HG02623 (cell line): Measurements from ENCODE around the gene OR4K13.

Source experiments
- ATAC-seq: cut with Tn5 transposase; IDR thresholded peaks from one replicate; pipeline ENCODE4 v1.9.1; 2021; ENCODE audit warnings: moderate library complexity; ENCODE audit not compliant: unreplicated experiment

The OR4K13 gene, protein sequence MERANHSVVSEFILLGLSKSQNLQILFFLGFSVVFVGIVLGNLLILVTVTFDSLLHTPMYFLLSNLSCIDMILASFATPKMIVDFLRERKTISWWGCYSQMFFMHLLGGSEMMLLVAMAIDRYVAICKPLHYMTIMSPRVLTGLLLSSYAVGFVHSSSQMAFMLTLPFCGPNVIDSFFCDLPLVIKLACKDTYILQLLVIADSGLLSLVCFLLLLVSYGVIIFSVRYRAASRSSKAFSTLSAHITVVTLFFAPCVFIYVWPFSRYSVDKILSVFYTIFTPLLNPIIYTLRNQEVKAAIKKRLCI

DNA sequence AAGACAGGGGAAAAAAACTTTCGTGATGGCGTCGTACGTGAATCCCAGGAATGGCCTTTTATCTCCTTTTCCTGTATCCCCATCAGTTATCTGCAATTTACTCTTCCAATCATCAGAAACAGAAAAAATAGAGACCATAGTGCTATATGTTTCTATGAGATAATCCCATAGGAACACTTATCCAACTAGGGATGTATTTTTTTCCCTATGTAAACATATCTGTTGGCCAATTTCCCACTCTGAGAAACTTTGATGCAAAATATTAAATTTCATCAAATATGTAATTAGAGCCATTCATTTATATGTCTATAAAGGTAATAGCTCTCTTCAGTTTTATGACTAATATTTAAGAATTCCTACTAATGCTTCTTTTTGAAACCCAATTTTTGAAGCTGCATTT, at the start of gene OR4K13:
OR4K13 (minus strand) TSS at position 101 of the 400 bp plus-strand sequence. CDS start 1,280 bp downstream, outside the sequence.
- ATAC-seq: no peak

DNA sequence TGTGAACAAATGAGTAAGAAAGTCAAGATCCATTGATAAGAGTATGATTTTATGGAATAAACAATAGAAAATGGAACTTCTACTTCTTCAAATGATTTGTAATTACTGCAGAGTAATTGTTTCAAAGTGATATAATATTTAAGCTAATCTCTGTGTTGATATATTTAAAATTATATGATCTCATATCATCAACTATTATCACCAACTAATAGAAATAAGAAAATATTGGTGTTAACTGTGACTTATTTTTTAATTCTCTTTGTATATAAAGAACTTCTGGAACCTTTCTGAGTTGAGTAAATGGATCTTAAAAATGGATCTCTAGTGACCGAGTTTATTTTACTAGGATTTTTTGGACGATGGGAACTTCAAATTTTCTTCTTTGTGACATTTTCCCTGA, 23.9 kb upstream of the OR4K13 start, which contains the start of gene OR4L1:
OR4L1 (plus strand) TSS at position 301 of the 400 bp plus-strand sequence; CDS start at position 301, 0 bp downstream.
- ATAC-seq: no peak

DNA sequence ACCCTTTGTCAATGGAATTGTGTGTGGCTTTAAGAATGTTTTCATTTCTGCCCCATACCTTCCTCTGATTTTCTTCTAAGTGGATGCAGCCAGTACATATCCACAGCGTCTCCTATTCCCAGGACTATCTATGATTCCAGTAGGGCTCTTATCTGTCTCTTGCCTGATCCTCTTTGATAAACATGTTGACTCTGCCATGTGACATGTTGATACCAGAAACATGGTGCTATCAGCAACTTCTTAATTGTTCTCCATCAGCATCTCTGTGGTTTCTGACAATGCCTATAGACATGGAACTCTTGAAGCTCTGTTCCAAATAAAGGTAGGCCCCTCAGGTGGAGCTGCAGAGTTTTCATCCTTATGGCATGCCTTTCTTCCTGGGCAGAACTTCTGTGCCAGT, 12.4 kb upstream of the OR4K13 start:
- no peak for ATAC-seq

DNA sequence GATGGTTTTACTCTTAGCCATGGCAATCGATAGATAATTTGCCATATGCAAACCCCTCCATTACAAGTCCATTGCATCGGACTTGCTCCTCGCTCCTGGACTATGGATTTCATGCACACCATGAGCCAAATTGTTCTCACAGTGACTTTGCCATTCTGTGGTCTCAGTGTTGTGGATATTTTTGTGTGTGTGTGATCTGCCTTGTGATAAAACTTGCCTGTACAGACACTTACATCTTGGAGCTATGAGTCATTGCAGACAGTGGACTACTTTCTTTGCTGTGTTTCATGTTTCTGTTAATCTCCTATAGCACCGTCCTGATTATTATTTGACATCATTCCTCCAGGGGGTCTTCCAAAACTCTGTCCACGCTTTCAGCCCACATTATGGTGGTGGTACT, 8.4 kb upstream of the OR4K13 start:
- no peak for ATAC-seq

DNA sequence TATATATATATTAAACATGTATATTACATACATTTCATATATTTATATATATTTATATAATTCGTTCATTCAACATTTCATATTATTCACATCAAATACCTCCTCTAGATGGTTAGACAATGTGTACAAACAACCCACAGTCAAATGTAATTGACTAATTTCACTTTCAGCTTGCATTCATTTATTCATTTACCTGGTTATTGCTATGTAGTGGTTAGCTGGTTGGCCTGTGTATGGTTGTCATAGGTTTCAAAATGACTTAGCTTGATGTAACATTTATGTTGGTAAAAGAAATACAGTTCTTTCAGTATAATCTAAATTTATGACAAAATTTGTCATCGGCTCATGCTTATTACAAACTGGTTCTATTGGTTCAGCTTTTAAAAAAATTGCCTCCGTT, 389 bp downstream of the OR4K13 start:
- no peak for ATAC-seq

DNA sequence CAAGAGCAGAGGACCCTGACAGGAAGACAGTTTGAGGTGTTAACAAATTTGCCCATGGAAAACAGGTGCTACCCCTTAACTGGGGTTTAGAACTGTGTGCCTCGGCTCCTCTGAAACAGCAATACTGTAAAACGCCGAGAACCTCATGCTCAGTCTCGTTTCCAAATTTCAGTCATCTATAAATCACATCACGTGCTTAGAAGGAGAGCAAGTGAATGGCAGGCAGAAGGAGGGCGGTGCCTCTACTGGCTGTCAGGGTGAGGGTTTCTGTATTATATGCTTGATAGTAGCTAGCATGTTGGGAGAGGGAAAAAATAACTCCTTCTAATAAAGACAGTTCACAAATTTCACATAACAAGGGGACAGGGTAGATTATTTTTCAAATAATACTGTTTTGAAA, 4.8 kb downstream of the OR4K13 start:
- ATAC-seq: no peak

DNA sequence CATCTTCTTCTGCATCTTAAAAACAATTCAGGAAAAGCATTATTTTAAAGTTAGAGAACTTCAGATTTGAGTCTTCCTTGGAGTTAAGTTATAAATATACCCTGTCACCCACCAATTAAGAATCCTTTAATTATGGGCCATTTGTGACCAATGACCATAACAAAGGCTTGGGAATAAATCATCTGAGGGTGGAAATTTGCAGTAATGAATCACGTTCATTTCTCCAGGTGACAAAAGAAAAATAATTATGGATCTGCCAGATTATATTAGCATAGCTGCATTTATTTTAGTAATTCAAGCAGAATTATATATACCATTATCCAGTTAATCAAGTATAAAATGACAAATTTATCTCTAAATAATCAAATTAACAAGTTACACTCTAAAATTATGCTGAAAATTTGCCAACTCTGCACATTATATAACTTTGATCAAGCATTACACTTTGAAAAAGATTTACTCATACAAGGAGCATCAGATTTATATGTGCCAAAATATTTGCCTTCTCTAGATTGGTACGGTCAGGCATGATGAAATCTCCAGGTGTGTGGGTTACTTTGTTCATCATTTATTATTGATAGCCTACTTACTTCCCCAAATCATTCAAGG, 16.5 kb downstream of the OR4K13 start, which contains the start of gene OR4K14:
OR4K14 (minus strand) TSS at position 51 of the 609 bp plus-strand sequence. CDS start 4,114 bp downstream, outside the sequence.
- no peak for ATAC-seq

DNA sequence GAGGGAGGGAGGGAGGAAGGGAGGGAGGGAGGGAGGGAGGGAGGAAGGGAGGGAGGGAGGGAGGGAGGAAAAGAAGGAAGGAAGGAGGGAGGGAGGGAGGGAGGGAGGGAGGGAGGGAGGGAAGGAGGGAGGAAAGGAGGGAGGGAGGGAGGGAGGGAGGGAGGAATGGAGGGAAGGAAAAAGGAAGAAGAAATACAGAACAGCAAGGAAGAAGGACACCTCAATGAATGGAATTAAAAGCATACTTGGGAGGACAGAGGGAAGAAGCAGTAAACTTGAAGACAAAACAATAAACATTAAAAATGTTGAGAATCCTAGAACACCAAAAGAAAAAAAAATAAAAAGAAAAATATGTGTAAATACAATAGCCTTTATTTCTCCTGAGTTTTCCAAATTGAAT, 27.7 kb downstream of the OR4K13 start:
- no peak for ATAC-seq

DNA sequence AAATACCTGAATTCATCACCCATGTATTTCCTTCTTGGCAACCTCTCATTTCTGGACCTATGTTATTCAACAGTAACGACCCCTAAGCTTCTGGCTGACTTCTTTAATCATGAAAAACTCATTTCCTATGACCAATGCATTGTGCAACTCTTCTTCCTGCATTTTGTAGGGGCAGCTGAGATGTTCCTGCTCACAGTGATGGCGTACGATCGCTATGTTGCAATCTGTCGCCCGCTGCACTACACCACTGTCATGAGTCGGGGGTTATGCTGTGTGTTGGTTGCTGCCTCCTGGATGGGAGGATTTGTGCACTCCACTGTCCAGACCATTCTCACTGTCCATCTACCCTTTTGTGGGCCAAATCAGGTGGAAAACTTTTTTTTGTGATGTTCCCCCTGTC, 33.5 kb downstream of the OR4K13 start:
- ATAC-seq: no peak

DNA sequence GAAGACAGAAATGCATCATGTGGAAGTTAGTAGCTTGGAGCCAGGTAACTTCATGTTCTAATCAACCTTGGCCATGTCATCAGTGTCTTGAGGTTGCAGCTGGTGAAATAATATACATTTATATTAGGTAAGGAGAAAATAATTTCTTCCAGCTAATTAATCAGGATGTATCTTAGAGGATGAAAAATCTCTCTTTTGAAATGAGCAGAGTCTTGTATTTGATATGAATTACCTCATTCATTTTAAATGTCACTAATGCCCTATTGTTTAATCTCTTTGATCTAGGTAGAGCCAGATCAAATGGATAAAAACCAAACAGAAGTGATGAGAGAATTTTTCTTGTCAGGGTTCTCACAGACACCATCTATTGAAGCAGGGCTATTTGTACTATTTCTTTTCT, 34.0 kb downstream of the OR4K13 start, which contains the start of gene OR4Q2:
OR4Q2 (plus strand) TSS at position 301 of the 400 bp plus-strand sequence.
- no peak for ATAC-seq

DNA sequence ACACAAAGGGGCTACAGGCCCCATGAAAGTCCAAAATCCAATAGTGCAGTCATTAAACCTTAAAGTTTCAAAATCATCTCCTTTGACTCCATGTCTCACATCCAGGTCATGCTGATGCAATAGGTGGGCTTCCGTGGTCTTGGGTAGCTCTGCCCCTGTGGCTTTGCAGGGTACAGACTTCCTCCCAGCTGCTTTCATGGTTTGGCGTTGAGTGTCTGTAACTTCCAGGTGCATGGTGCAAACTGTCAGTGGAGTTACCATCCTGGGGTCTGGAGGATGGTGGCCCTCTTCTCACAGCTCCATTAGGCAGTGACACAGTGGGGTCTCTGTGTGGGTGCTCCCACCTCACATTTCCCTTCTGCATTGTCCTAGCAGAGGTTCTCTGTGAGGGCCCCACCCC, 42.4 kb downstream of the OR4K13 start:
- no peak for ATAC-seq
